ENCODE results near the gene FAF1. TPM values are rescaled to one million over a fixed set of nuclear protein-coding genes. Genes with fewer than 3 reads are reported as not detected.
"Not testable (repeated sequence)": the region's sequence is repeated elsewhere in the genome, so short reads cannot be mapped to it uniquely, and the experiment has no call there.

Gene FAF1
- total RNA-seq, 4 donors from 2014 or later = 23.8 to 64.6 (median 43.9) TPM

GRCh38 chr1:50775740-50776139, 184.3 kb downstream of the FAF1 start:
- no peaks in the 10 kb centered on the region for H3K27me3 ChIP-seq
- H3K9me3 ChIP-seq = no peaks in the 10 kb centered on the region
- no peak overlapping the region for H3K4me3 ChIP-seq
- intact Hi-C loops (cut with DNase I) = loop anchor here (10.0 kb wide), 1 partner anchor 419 kb away; no protein-coding TSS in a partner anchor
- H3K4me1 ChIP-seq = no peaks in the 10 kb centered on the region
- no peak for TF ChIP-seq CTCF (IDR thresholded peaks at IDR 0.05)
- H3K36me3 ChIP-seq = peaks cover 0 to 24% (median 4%) of the 10 kb centered on the region in 3 donors
- H3K27ac ChIP-seq = no peak overlapping the region
- 69 to 92% methylated on average over 1 of the region's 1 CpG for WGBS, 2 donors
- DNase-seq = no peak

GRCh38 chr1:50774759-50775351, 185.2 kb downstream of the FAF1 start:
- Histone ChIP-seq H3K9me3 (no peaks in the 10 kb centered on the region), H3K27me3 (no peaks in the 10 kb centered on the region), H3K36me3 (peaks cover 0 to 15% (median 0%) of the 10 kb centered on the region in 3 donors), H3K27ac (no peak overlapping the region), H3K4me3 (no peak overlapping the region), H3K4me1 (no peaks in the 10 kb centered on the region)
- intact Hi-C loops (cut with DNase I) = loop anchor here (10.0 kb wide), 1 partner anchor 420 kb away; no protein-coding TSS in a partner anchor
- 5 to 8% methylated on average over 2 of the region's 2 CpGs for WGBS, 2 donors
- no peak for DNase-seq
- TF ChIP-seq CTCF (IDR thresholded peaks at IDR 0.05) (peak; percentile 46 to 66 (median 62)), POLR2A (IDR thresholded peaks at IDR 0.05) (no peak)

GRCh38 chr1:50766688-50767087, 193.4 kb downstream of the FAF1 start:
- TF ChIP-seq POLR2A (IDR thresholded peaks at IDR 0.05) = no peak
- Histone ChIP-seq H3K4me3 (no peak overlapping the region), H3K27me3 (no peaks in the 10 kb centered on the region), H3K4me1 (no peaks in the 10 kb centered on the region), H3K27ac (no peak overlapping the region), H3K36me3 (peaks cover 0 to 10% (median 0%) of the 10 kb centered on the region in 3 donors), H3K9me3 (no peaks in the 10 kb centered on the region)
- intact Hi-C loops (cut with DNase I) = no loop called here
- DNase-seq = no peak

GRCh38 chr1:50756543-50756942, 203.5 kb downstream of the FAF1 start:
- H3K27me3 ChIP-seq; H3K4me1 ChIP-seq; H3K27ac ChIP-seq; H3K4me3 ChIP-seq; intact Hi-C loops (cut with DNase I); H3K9me3 ChIP-seq; DNase-seq: not testable (repeated sequence)
- peaks cover 0 to 13% (median 0%) of the 10 kb centered on the region in 3 donors for H3K36me3 ChIP-seq
- 100% methylated on average over 2 to 3 of the region's 3 CpGs for WGBS, 2 donors

GRCh38 chr1:50754764-50755163, 205.3 kb downstream of the FAF1 start:
- H3K27me3 ChIP-seq; H3K4me1 ChIP-seq; H3K27ac ChIP-seq; H3K4me3 ChIP-seq; DNase-seq; intact Hi-C loops (cut with DNase I); H3K9me3 ChIP-seq: not testable (repeated sequence)
- H3K36me3 ChIP-seq = peaks cover 0 to 13% (median 0%) of the 10 kb centered on the region in 3 donors
- WGBS, 2 donors = 73 to 100% methylated on average over 1 of the region's 1 CpG

GRCh38 chr1:50750021-50750619, 209.9 kb downstream of the FAF1 start:
- no peak overlapping the region for H3K27ac ChIP-seq
- H3K36me3 ChIP-seq = peaks cover 0 to 8% (median 0%) of the 10 kb centered on the region in 3 donors
- no peak for DNase-seq
- no peak overlapping the region for H3K4me3 ChIP-seq
- 46 to 54% methylated on average over 2 of the region's 2 CpGs for WGBS, 2 donors
- intact Hi-C loops (cut with DNase I) = no loop called here
- no peak for TF ChIP-seq POLR2A (IDR thresholded peaks at IDR 0.05)
- TF ChIP-seq CTCF (IDR thresholded peaks at IDR 0.05) = peak in 4 of 6 experiments; percentile 13 to 43 (median 18)
- H3K4me1 ChIP-seq = no peaks in the 10 kb centered on the region
- no peaks in the 10 kb centered on the region for H3K27me3 ChIP-seq
- H3K9me3 ChIP-seq = no peaks in the 10 kb centered on the region

Measured in esophagus squamous epithelium (tissue), 5 donors.